Erythroblast (primary cell): ENCODE data around the gene TTC39A.

Experiments
- GATA1 ChIP-seq: IDR thresholded peaks from 2 replicates; pipeline ENCODE4 v1.6.1; 2011; ENCODE audit warnings: low read depth, mild to moderate bottlenecking, control low read depth, low read length, moderate library complexity
- POLR2A ChIP-seq: IDR thresholded peaks from 2 replicates; pipeline ENCODE4 v1.6.1; 2011; ENCODE audit warnings: mild to moderate bottlenecking, low read length

DNA sequence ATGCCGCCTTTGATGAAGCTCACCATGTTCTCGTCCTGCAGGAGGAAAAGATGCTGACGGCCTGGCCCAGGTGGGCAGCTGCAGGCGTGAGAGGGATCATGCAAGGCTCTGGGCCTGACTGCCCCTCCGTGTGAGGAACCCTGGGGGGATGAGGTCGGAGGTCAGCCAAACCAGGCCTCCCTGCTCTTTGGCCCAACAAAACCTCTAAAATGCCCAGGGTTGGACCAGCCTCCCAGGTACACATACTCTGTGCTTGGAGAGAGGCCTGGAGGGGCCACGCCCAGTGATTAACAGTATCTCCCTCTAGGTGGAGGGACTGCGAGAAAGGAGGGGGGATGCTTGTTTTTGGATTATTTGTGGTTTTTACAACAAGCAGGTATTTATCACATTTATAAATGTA, 21.1 kb downstream of the TTC39A start:
- TF ChIP-seq POLR2A: no peak
- TF ChIP-seq GATA1: no peak
